GM13977 (cell line): Measurements from ENCODE around the gene PFKP.

Source experiments
- DNase-seq: peaks from one replicate; pipeline ENCODE4 v3.0.0; 2012; ENCODE audit warnings: low spot score
- CTCF ChIP-seq: IDR thresholded peaks from 2 replicates; pipeline ENCODE4 v1.5.1; 2012; ENCODE audit warnings: mild to moderate bottlenecking, control low read depth; ENCODE audit not compliant: insufficient read depth; ENCODE audit errors: extremely low read depth, missing control alignments
- in situ Hi-C: fragments of 300-500 bp; cut with MboI; formaldehyde crosslinking; loops from one replicate; pipeline ENCODE4 v1.12.0; 2022; ENCODE audit warnings: low sequenced_read_pairs, low pct_unique_long_range_greater_than_20kb, mixed read lengths, inconsistent platforms; ENCODE audit not compliant: unreplicated experiment

The PFKP gene

GRCh38 chr10:3173171-3173878 is 106.0 kb downstream of the PFKP start:
- no peak for TF ChIP-seq CTCF
- in situ Hi-C loops, result no loop called here

GRCh38 chr10:3178042-3178441 is 110.7 kb downstream of the PFKP start:
- no peak for TF ChIP-seq CTCF
- in situ Hi-C loops, result no loop called here
- no peak for DNase-seq

More at GRCh38 chr10:3173171-3173878, 106.0 kb downstream of the PFKP start:
- no peak for DNase-seq

- in situ Hi-C loops, result no loop called here
- DNase-seq, result no peak
- TF ChIP-seq CTCF, result no peak
Measured at GRCh38 chr10:3179174-3179573, 111.8 kb downstream of the PFKP start.

- DNase-seq, result no peak
- in situ Hi-C loops, result no loop called here
- no peak for TF ChIP-seq CTCF
Measured at GRCh38 chr10:3180355-3181025, 113.1 kb downstream of the PFKP start.

GRCh38 chr10:3185386-3185785 is 118.0 kb downstream of the PFKP start:
- in situ Hi-C loops, result no loop called here
- no peak for DNase-seq
- TF ChIP-seq CTCF, result no peak

GRCh38 chr10:3186368-3186767 is 119.0 kb downstream of the PFKP start:
- no peak for TF ChIP-seq CTCF

More at GRCh38 chr10:3186368-3186767, 119.0 kb downstream of the PFKP start:
- in situ Hi-C loops, result no loop called here
- DNase-seq, result no peak
